ENCODE results near the gene STH. TPM values are rescaled to one million over a fixed set of nuclear protein-coding genes. Genes with fewer than 3 reads are reported as not detected.

STH gene
- total and polyA plus RNA-seq, 2 experiments from 2014 or later, result 0.55 TPM; not detected in 1

DNA sequence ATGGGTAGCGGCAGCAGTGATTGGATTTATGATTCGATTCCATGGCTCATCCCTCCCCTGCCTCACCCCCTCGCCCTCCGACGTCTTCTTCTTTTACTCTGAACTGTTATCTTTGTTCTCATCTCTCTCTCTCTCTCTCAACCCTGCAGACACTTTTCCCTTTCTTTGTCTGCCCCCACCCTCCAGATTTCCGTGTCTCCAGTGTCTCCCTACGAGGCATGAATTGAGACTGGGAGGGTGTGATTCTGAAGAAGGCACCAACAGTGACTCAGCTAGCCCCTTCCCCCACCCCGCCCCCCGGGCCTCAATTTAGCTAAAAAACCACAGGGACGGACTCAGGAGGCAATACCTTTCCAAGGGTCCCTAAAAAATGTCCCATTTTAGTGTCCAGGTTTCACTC lies 47.6 kb upstream of the STH start:
- H3K27me3 Mint-ChIP-seq (ENCODE audit: insufficient read depth, low read depth, poor library complexity), result peaks cover 10% of the 10 kb centered on the region
- peaks cover 13% of the 10 kb centered on the region for H3K27me3 ChIP-seq (ENCODE audit: insufficient read depth)
- H4K20me1 ChIP-seq (replicated peaks; ENCODE audit: insufficient read depth), result no peaks in the 10 kb centered on the region
- ATAC-seq, result no peak
- H3K4me1 ChIP-seq (ENCODE audit: insufficient read depth), result peaks cover 16% of the 10 kb centered on the region
- H3K27ac Mint-ChIP-seq, result no peak overlapping the region; the same call in 1 of the 2 replicates
- H3K9me2 ChIP-seq (ENCODE audit: insufficient read depth), result no peaks in the 10 kb centered on the region
- 0 out of 2 replicates have a peak overlapping the region, but pooled peaks have one; percentile 17 for H3K4me2 ChIP-seq
- no peaks in the 10 kb centered on the region for H3K36me3 ChIP-seq (ENCODE audit: insufficient read depth)
- H3K4me1 Mint-ChIP-seq, result peaks cover 20% of the 10 kb centered on the region
- TF ChIP-seq JUNB (IDR thresholded peaks at IDR 0.05; ENCODE audit: unreplicated experiment), result no peak
- no peak for TF ChIP-seq EZH2 (IDR thresholded peaks at IDR 0.05; ENCODE audit: low read depth, unreplicated experiment)
- no peak for TF ChIP-seq NANOG (IDR thresholded peaks at IDR 0.05; ENCODE audit: borderline replicate concordance)
- no peak for TF ChIP-seq POLR2AphosphoS5 (IDR thresholded peaks at IDR 0.05; ENCODE audit: low read depth)
- no peak for TF ChIP-seq CREB1 (CRISPR knock-in tag; IDR thresholded peaks at IDR 0.05; ENCODE audit: low read depth)
- no peak for TF ChIP-seq STAT1 (IDR thresholded peaks at IDR 0.05; ENCODE audit: unreplicated experiment)
- TF ChIP-seq REST (IDR thresholded peaks at IDR 0.05; ENCODE audit: unreplicated experiment), result no peak
- TF ChIP-seq, protein P1, sequence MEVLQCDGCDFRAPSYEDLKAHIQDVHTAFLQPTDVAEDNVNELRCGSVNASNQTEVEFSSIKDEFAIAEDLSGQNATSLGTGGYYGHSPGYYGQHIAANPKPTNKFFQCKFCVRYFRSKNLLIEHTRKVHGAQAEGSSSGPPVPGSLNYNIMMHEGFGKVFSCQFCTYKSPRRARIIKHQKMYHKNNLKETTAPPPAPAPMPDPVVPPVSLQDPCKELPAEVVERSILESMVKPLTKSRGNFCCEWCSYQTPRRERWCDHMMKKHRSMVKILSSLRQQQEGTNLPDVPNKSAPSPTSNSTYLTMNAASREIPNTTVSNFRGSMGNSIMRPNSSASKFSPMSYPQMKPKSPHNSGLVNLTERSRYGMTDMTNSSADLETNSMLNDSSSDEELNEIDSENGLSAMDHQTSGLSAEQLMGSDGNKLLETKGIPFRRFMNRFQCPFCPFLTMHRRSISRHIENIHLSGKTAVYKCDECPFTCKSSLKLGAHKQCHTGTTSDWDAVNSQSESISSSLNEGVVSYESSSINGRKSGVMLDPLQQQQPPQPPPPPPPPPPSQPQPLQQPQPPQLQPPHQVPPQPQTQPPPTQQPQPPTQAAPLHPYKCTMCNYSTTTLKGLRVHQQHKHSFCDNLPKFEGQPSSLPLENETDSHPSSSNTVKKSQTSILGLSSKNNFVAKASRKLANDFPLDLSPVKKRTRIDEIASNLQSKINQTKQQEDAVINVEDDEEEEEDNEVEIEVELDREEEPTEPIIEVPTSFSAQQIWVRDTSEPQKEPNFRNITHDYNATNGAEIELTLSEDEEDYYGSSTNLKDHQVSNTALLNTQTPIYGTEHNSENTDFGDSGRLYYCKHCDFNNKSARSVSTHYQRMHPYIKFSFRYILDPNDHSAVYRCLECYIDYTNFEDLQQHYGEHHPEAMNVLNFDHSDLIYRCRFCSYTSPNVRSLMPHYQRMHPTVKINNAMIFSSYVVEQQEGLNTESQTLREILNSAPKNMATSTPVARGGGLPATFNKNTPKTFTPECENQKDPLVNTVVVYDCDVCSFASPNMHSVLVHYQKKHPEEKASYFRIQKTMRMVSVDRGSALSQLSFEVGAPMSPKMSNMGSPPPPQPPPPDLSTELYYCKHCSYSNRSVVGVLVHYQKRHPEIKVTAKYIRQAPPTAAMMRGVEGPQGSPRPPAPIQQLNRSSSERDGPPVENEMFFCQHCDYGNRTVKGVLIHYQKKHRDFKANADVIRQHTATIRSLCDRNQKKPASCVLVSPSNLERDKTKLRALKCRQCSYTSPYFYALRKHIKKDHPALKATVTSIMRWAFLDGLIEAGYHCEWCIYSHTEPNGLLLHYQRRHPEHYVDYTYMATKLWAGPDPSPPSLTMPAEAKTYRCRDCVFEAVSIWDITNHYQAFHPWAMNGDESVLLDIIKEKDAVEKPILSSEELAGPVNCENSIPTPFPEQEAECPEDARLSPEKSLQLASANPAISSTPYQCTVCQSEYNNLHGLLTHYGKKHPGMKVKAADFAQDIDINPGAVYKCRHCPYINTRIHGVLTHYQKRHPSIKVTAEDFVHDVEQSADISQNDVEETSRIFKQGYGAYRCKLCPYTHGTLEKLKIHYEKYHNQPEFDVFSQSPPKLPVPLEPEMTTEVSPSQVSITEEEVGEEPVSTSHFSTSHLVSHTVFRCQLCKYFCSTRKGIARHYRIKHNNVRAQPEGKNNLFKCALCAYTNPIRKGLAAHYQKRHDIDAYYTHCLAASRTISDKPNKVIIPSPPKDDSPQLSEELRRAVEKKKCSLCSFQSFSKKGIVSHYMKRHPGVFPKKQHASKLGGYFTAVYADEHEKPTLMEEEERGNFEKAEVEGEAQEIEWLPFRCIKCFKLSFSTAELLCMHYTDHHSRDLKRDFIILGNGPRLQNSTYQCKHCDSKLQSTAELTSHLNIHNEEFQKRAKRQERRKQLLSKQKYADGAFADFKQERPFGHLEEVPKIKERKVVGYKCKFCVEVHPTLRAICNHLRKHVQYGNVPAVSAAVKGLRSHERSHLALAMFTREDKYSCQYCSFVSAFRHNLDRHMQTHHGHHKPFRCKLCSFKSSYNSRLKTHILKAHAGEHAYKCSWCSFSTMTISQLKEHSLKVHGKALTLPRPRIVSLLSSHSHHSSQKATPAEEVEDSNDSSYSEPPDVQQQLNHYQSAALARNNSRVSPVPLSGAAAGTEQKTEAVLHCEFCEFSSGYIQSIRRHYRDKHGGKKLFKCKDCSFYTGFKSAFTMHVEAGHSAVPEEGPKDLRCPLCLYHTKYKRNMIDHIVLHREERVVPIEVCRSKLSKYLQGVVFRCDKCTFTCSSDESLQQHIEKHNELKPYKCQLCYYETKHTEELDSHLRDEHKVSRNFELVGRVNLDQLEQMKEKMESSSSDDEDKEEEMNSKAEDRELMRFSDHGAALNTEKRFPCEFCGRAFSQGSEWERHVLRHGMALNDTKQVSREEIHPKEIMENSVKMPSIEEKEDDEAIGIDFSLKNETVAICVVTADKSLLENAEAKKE (CRISPR knock-in tag; IDR thresholded peaks at IDR 0.05), result no peak
- TF ChIP-seq, protein P2, sequence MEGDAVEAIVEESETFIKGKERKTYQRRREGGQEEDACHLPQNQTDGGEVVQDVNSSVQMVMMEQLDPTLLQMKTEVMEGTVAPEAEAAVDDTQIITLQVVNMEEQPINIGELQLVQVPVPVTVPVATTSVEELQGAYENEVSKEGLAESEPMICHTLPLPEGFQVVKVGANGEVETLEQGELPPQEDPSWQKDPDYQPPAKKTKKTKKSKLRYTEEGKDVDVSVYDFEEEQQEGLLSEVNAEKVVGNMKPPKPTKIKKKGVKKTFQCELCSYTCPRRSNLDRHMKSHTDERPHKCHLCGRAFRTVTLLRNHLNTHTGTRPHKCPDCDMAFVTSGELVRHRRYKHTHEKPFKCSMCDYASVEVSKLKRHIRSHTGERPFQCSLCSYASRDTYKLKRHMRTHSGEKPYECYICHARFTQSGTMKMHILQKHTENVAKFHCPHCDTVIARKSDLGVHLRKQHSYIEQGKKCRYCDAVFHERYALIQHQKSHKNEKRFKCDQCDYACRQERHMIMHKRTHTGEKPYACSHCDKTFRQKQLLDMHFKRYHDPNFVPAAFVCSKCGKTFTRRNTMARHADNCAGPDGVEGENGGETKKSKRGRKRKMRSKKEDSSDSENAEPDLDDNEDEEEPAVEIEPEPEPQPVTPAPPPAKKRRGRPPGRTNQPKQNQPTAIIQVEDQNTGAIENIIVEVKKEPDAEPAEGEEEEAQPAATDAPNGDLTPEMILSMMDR (conservative IDR thresholded peaks at IDR 0.05; ENCODE audit: low read depth in 2 of 2), result no peak
- TF ChIP-seq ZNF331 (CRISPR knock-in tag; IDR thresholded peaks at IDR 0.05; ENCODE audit: low read depth), result no peak
- no peak for TF ChIP-seq ETS1 (IDR thresholded peaks at IDR 0.05)
- no peak for TF ChIP-seq EZH2phosphoT487 (IDR thresholded peaks at IDR 0.05; ENCODE audit: unreplicated experiment)
- no peak for TF ChIP-seq ZNF114 (CRISPR knock-in tag; IDR thresholded peaks at IDR 0.05)
- H3K4me3 Mint-ChIP-seq, result no peak overlapping the region
- DNase-seq (ENCODE audit: low spot score), result no peak
- peak overlapping the region; percentile 88 for H2AFZ ChIP-seq
- H3K4me3 ChIP-seq, result no peak overlapping the region
- no peak overlapping the region for H3K27ac ChIP-seq (ENCODE audit: low read depth)
- H3K79me2 ChIP-seq (replicated peaks; ENCODE audit: insufficient read depth), result no peaks in the 10 kb centered on the region
- no peaks in the 10 kb centered on the region for H3F3A ChIP-seq (replicated peaks; ENCODE audit: low read depth)
- H3K36me3 Mint-ChIP-seq (ENCODE audit: low read depth), result no peaks in the 10 kb centered on the region
- no peaks in the 10 kb centered on the region for H3K9me3 Mint-ChIP-seq

Data from GM23338 (cell line).